B cell (primary cell): ENCODE results near the gene WNT11. TPM values are rescaled to one million over a fixed set of nuclear protein-coding genes. Genes with fewer than 3 reads are reported as not detected.
A peak's percentile ranks its signal among the peaks of the same experiment; 100 is the strongest.

Experiments
- ATAC-seq: fragments of 200-7000 bp; cut with Tn5 transposase; one replicate; pipeline ENCODE4 v1.10.0; 2021; ENCODE audit warnings: low read depth, mild to moderate bottlenecking, moderate number of reproducible peaks, moderate library complexity
- CTCF ChIA-PET: fragments of 350-600 bp; sonication (Branson Sonifier 250); formaldehyde crosslinking; loops from one replicate; lab custom pipeline; 2021; ENCODE audit warnings: antibody characterized with exemption, inconsistent platforms; lab: Charles Lee
- POLR2A ChIA-PET: fragments of 350-600 bp; sonication (Branson Sonifier 250); formaldehyde crosslinking; loops from one replicate; lab custom pipeline; 2021; ENCODE audit warnings: antibody characterized with exemption; lab: Charles Lee
- DNase-seq: peaks from one replicate; pipeline ENCODE4 v3.0.0; 2013
- H2AFZ ChIP-seq: 2 replicates; pipeline ENCODE4 v1.6.1; 2012; ENCODE audit warnings: mild to moderate bottlenecking, low read depth, low read length; ENCODE audit not compliant: insufficient read depth, poor library complexity, severe bottlenecking
- H3K27ac ChIP-seq, 2 donors: 1 replicate in 1 of 2; 2 replicates in 1 of 2; pipeline ENCODE4 v1.5.1; 2012 to 2013; ENCODE audit warnings: low read length in 2 of 2, mild to moderate bottlenecking in 2 of 2, moderate library complexity in 1 of 2
- H3K27me3 ChIP-seq, 4 experiments: fragments of 200-600 bp in 1 of 4; sonication (generic) in 1 of 4; replicated peaks in 1 of 4; 1 replicate in 2 of 4; 2 replicates in 2 of 4; pipeline versions ENCODE4 v1.6.1 to v1.7.0; 2013 to 2016; ENCODE audit warnings: low read length in 3 of 4, mild to moderate bottlenecking in 2 of 4, mixed read lengths in 1 of 4, moderate library complexity in 1 of 4; ENCODE audit not compliant: insufficient read depth in 4 of 4, control insufficient read depth in 3 of 4; ENCODE audit errors: control extremely low read depth in 1 of 4
- H3K36me3 ChIP-seq, 2 experiments: replicated peaks in 1 of 2; 1 replicate in 1 of 2; 2 replicates in 1 of 2; pipeline versions ENCODE4 v1.6.1 to v1.7.1; 2013; ENCODE audit warnings: low read length in 1 of 2; ENCODE audit not compliant: insufficient read depth in 2 of 2, control insufficient read depth in 1 of 2; ENCODE audit errors: control extremely low read depth in 1 of 2, extremely low read depth in 1 of 2
- H3K4me1 ChIP-seq, 2 donors: fragments of 200-600 bp in 1 of 2; sonication (generic) in 1 of 2; 1 replicate in 1 of 2; 2 replicates in 1 of 2; pipeline versions ENCODE4 v1.5.1 to v1.6.1; 2013 to 2017; ENCODE audit warnings: low read length in 2 of 2; ENCODE audit not compliant: control insufficient read depth in 2 of 2, insufficient read depth in 2 of 2
- H3K4me2 ChIP-seq: replicated peaks from 2 replicates; pipeline ENCODE3; 2012; ENCODE audit warnings: mild to moderate bottlenecking, low read depth, low read length; ENCODE audit not compliant: poor library complexity, severe bottlenecking
- H3K4me3 ChIP-seq, 5 experiments: fragments of 200-600 bp in 1 of 5; sonication (generic) in 1 of 5; 1 replicate in 3 of 5; 2 replicates in 2 of 5; pipeline versions ENCODE4 v1.5.1 to v1.7.0; 2011 to 2016; ENCODE audit warnings: low read length in 4 of 5, mild to moderate bottlenecking in 4 of 5, low read depth in 2 of 5, control low read depth in 1 of 5, moderate library complexity in 1 of 5; ENCODE audit not compliant: insufficient read depth in 1 of 5; ENCODE audit errors: control extremely low read depth in 1 of 5, extremely low read depth in 1 of 5
- H3K79me2 ChIP-seq: fragments of 200-600 bp; sonication (generic); one replicate; pipeline ENCODE4 v1.6.0; 2016; ENCODE audit warnings: low read length; ENCODE audit not compliant: control insufficient read depth, insufficient read depth
- H3K9ac ChIP-seq: fragments of 200-600 bp; sonication (generic); 2 replicates; pipeline ENCODE4 v1.6.1; 2017; ENCODE audit warnings: mild to moderate bottlenecking, low read length, moderate library complexity
- H3K9me3 ChIP-seq, 3 donors: one replicate each; pipeline versions ENCODE4 v1.6.1 to v1.7.1; 2013; ENCODE audit warnings: low read length in 2 of 3; ENCODE audit not compliant: control insufficient read depth in 2 of 3, insufficient read depth in 1 of 3; ENCODE audit errors: control extremely low read depth in 1 of 3
- H4K20me1 ChIP-seq: 2 replicates; pipeline ENCODE4 v1.6.0; 2012; ENCODE audit warnings: mild to moderate bottlenecking, low read length; ENCODE audit not compliant: insufficient read depth, control insufficient read depth, poor library complexity, severe bottlenecking
- H3K27ac Mint-ChIP-seq: one replicate; pipeline ENCODE4 v1.8.0; 2021; ENCODE audit warnings: mixed read lengths
- H3K27me3 Mint-ChIP-seq: one replicate; pipeline ENCODE4 v1.8.0; 2021; ENCODE audit warnings: mixed read lengths
- H3K4me1 Mint-ChIP-seq: one replicate; pipeline ENCODE4 v1.8.0; 2021; ENCODE audit warnings: mixed read lengths
- H3K4me3 Mint-ChIP-seq: one replicate; pipeline ENCODE4 v1.8.0; 2021; ENCODE audit warnings: mixed read lengths
- H3K9me3 Mint-ChIP-seq: one replicate; pipeline ENCODE4 v1.8.0; 2022; ENCODE audit warnings: mixed read lengths; ENCODE audit not compliant: insufficient read depth
- EZH2 ChIP-seq: IDR thresholded peaks from 2 replicates; pipeline ENCODE4 v1.6.1; 2012; ENCODE audit warnings: borderline replicate concordance, low read depth, mild to moderate bottlenecking, moderate library complexity, low read length; ENCODE audit not compliant: insufficient read depth, poor library complexity, severe bottlenecking
- WGBS: methylation state at CpG from one replicate; pipeline ENCODE4 v1.1.5; 2013; ENCODE audit warnings: missing lambda C conversion rate; ENCODE audit not compliant: insufficient coverage; 5-methylcytosine and 5-hydroxymethylcytosine counted together
- intact Hi-C: fragments of 100-400 bp; cut with micrococcal nuclease; formaldehyde crosslinking; loops from one replicate; pipeline ENCODE4 v1.10.0; 2022
- polyA plus RNA-seq: library from polyadenylated mRNA; depleted of rRNA; stranded (reverse); fragments of >200 nt; gene quantifications from 2 replicates; pipeline ENCODE4 v1.2.3, GENCODE V29; 2012
- total RNA-seq, 2 donors: library from RNA; stranded (reverse); fragments of 120-200 nt in 1 of 2; gene quantifications; 1 replicate in 1 of 2; 2 replicates in 1 of 2; pipeline versions ENCODE4 v1.2.3 to v1.2.4, GENCODE V29; 2013 to 2022
- TF ChIP-seq, protein P1 (sequence below): fragments of 200-600 bp; IDR thresholded peaks from one replicate; pipeline ENCODE4 v1.8.0; 2022; ENCODE audit warnings: antibody characterized with exemption, mild to moderate bottlenecking

WNT11 gene
- total and polyA plus RNA-seq, 2 donors (not counting 1 experiment from before 2014, with no cell fraction given): 0.39 TPM; not detected in 1

DNA sequence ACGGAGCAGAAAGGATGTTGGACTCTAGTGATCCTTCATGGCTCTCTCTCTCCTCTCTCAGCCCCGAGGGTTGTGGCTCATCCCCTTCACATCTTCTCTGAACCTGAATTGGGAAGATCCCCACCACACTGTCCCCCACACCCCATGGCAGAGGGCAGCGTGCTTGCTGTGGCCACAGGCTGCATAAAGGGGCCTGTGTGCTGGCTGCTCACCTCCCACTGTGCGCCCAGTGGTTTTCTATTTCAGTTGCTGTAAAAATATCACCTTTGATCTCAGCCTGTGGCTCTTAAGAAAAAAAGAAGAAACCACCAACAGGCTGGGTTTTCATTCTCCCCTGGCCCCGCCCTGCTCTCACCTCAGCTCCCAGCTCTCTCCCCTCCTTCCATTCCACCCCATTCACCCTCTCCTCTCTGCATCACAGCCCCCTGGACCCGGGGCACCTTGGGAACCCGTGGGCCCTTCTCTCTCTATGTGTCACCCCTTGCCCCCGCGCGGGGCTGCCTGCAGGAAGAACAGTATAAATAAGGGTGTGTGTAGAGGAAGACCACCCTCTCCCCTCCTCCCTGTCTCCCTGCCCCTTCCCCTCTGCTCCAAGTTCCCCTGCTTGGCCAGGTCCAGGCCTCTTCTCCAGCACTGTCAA, 25.8 kb upstream of the WNT11 start:
- Histone ChIP-seq H2AFZ (no peak overlapping the region), H4K20me1 (no peaks in the 10 kb centered on the region), H3K9me3 (no peaks in the 10 kb centered on the region), H3K4me3 (no peak overlapping the region), H3K27me3 (peaks cover 0 to 3% (median 0%) of the 10 kb centered on the region in 4 experiments), H3K79me2 (no peaks in the 10 kb centered on the region), H3K4me1 (peaks cover 10 to 33% of the 10 kb centered on the region in 2 donors), H3K9ac (no peak overlapping the region), H3K36me3 (no peaks in the 10 kb centered on the region), H3K27ac (no peak overlapping the region), H3K4me2 (no peak overlapping the region)
- Mint-ChIP-seq H3K9me3 (no peaks in the 10 kb centered on the region), H3K4me3 (peak overlapping the region; percentile 16), H3K4me1 (peaks cover 29% of the 10 kb centered on the region), H3K27me3 (no peaks in the 10 kb centered on the region), H3K27ac (no peak overlapping the region)
- DNase-seq (no peak), ATAC-seq (no peak)
- intact Hi-C loops: loop anchor here (10.0 kb wide), 3 partner anchors 337 to 1737 kb away; partner anchors contain the start of gene LIPT2
- POLR2A ChIA-PET: no interaction called here
- WGBS: 22% methylated on average over 5 of the region's 10 CpGs
- CTCF ChIA-PET: interaction anchor here (0.7 to 6.1 kb wide), 3 partner anchors 7 to 24 kb away, joined by 3 to 48 read pairs (median 22); partner anchors contain the start of gene WNT11
- no peak for TF ChIP-seq EZH2
- TF ChIP-seq, protein P1, sequence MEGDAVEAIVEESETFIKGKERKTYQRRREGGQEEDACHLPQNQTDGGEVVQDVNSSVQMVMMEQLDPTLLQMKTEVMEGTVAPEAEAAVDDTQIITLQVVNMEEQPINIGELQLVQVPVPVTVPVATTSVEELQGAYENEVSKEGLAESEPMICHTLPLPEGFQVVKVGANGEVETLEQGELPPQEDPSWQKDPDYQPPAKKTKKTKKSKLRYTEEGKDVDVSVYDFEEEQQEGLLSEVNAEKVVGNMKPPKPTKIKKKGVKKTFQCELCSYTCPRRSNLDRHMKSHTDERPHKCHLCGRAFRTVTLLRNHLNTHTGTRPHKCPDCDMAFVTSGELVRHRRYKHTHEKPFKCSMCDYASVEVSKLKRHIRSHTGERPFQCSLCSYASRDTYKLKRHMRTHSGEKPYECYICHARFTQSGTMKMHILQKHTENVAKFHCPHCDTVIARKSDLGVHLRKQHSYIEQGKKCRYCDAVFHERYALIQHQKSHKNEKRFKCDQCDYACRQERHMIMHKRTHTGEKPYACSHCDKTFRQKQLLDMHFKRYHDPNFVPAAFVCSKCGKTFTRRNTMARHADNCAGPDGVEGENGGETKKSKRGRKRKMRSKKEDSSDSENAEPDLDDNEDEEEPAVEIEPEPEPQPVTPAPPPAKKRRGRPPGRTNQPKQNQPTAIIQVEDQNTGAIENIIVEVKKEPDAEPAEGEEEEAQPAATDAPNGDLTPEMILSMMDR: no peak

- no peak overlapping the region for H2AFZ ChIP-seq
- TF ChIP-seq, protein P1: no peak
- TF ChIP-seq EZH2: no peak
- Mint-ChIP-seq H3K27ac (peak overlapping the region; percentile 57), H3K27me3 (no peaks in the 10 kb centered on the region), H3K4me3 (no peak overlapping the region), H3K4me1 (peaks cover 24% of the 10 kb centered on the region), H3K9me3 (no peaks in the 10 kb centered on the region)
- no peaks in the 10 kb centered on the region for H3K79me2 ChIP-seq
- no peak for DNase-seq
- peaks cover 10 to 28% of the 10 kb centered on the region in 2 donors for H3K4me1 ChIP-seq
- ATAC-seq: no peak
- H4K20me1 ChIP-seq: no peaks in the 10 kb centered on the region
- 97% methylated on average over 6 of the region's 6 CpGs for WGBS
- no peak overlapping the region for H3K27ac ChIP-seq
- no peak overlapping the region for H3K9ac ChIP-seq
- peaks cover 0 to 3% (median 0%) of the 10 kb centered on the region in 4 experiments for H3K27me3 ChIP-seq
- no peak overlapping the region for H3K4me2 ChIP-seq
- intact Hi-C loops: loop anchor here (10.0 kb wide), 3 partner anchors 336 to 1736 kb away; partner anchors contain the start of gene LIPT2
- H3K9me3 ChIP-seq: no peaks in the 10 kb centered on the region
- CTCF ChIA-PET: interaction anchor here (0.7 to 2.9 kb wide), 2 partner anchors 8 to 23 kb away, joined by 3 to 22 read pairs; partner anchors contain the start of gene WNT11
- POLR2A ChIA-PET: no interaction called here
- H3K4me3 ChIP-seq: no peak overlapping the region
- no peaks in the 10 kb centered on the region for H3K36me3 ChIP-seq
Observed at GRCh38 chr11:76231121-76231738, 24.9 kb upstream of the WNT11 start.
